H54 (cell line): ENCODE data around the gene MAD2L2.

Source experiments
- DNase-seq: peaks from one replicate; pipeline ENCODE4 v3.0.0; 2011; ENCODE audit warnings: low spot score, mixed read lengths; ENCODE audit not compliant: insufficient read length
- FAIRE-seq: peaks from 3 replicates; lab custom pipeline; 2011; peaks lifted over from hg19 to GRCh38; lab: Jason Lieb, UNC
- POLR2A ChIP-seq: IDR thresholded peaks from 2 replicates; pipeline ENCODE4 v1.6.1; 2011; ENCODE audit warnings: low read depth, mild to moderate bottlenecking, low read length

MAD2L2 gene

GRCh38 chr1:11681071-11681771 is at the start of gene MAD2L2:
Gene MAD2L2 (minus strand): TSS chr1:11681148. CDS start chr1:11680601, 547 bp downstream.
- TF ChIP-seq POLR2A = 0 out of 2 replicates have a peak, but pooled peaks have one; percentile 37
- DNase-seq (peak; percentile 84), FAIRE-seq (no peak)

GRCh38 chr1:11730429-11730891 is 49.5 kb upstream of the MAD2L2 start:
- DNase-seq (peak; percentile 29), FAIRE-seq (no peak)
- no peak for TF ChIP-seq POLR2A

- TF ChIP-seq POLR2A = no peak
- DNase-seq (no peak), FAIRE-seq (no peak)
Observed at GRCh38 chr1:11729498-11730428, 48.8 kb upstream of the MAD2L2 start.

- no peak for TF ChIP-seq POLR2A
Observed at GRCh38 chr1:11729155-11729497, 48.2 kb upstream of the MAD2L2 start.

GRCh38 chr1:11728126-11728806 is 47.3 kb upstream of the MAD2L2 start:
- no peak for TF ChIP-seq POLR2A
- DNase-seq (no peak), FAIRE-seq (no peak)

More at GRCh38 chr1:11729155-11729497, 48.2 kb upstream of the MAD2L2 start:
- FAIRE-seq = no peak
- DNase-seq = no peak

- FAIRE-seq (no peak), DNase-seq (no peak)
- no peak for TF ChIP-seq POLR2A
Observed at GRCh38 chr1:11727119-11727518, 46.2 kb upstream of the MAD2L2 start.

- FAIRE-seq = no peak
- no peak for DNase-seq
- no peak for TF ChIP-seq POLR2A
Observed at GRCh38 chr1:11725616-11726015, 44.7 kb upstream of the MAD2L2 start.

GRCh38 chr1:11722538-11722937 is 41.6 kb upstream of the MAD2L2 start:
- no peak for TF ChIP-seq POLR2A

GRCh38 chr1:11721311-11721710 is 40.4 kb upstream of the MAD2L2 start:
- TF ChIP-seq POLR2A = no peak
- FAIRE-seq = no peak
- no peak for DNase-seq

More at GRCh38 chr1:11722538-11722937, 41.6 kb upstream of the MAD2L2 start:
- FAIRE-seq = no peak
- DNase-seq = no peak

GRCh38 chr1:11720525-11720924 is 39.6 kb upstream of the MAD2L2 start:
- DNase-seq (no peak), FAIRE-seq (no peak)
- TF ChIP-seq POLR2A = no peak

- no peak for TF ChIP-seq POLR2A
- DNase-seq = no peak
- FAIRE-seq = no peak
Observed at GRCh38 chr1:11720033-11720376, 39.1 kb upstream of the MAD2L2 start.

GRCh38 chr1:11719313-11720032 is 38.5 kb upstream of the MAD2L2 start:
- no peak for TF ChIP-seq POLR2A
- peak; percentile 78 for FAIRE-seq
- peak; percentile 28 for DNase-seq
